HG03025 (cell line): ENCODE data around the gene ARG1.
"Not testable (repeated sequence)": the region's sequence is repeated elsewhere in the genome, so short reads cannot be mapped to it uniquely, and the experiment has no call there.

ENCODE experiments used
- ATAC-seq: cut with Tn5 transposase; IDR thresholded peaks from one replicate; pipeline ENCODE4 v1.9.1; 2021; ENCODE audit warnings: mild to moderate bottlenecking, moderate library complexity; ENCODE audit not compliant: unreplicated experiment, low FRiP score

Gene ARG1

GRCh38 chr6:131572686-131573415, at the start of gene ARG1:
ARG1 (plus strand) TSS chr6:131573226; CDS start chr6:131573283, 57 bp downstream.
- no peak for ATAC-seq

- ATAC-seq: no peak
Measured at GRCh38 chr6:131523988-131524673, 48.9 kb upstream of the ARG1 start.

- no peak for ATAC-seq
Measured at GRCh38 chr6:131524695-131525336, 48.2 kb upstream of the ARG1 start.

GRCh38 chr6:131530936-131531335, 42.1 kb upstream of the ARG1 start:
- not testable (repeated sequence) for ATAC-seq

GRCh38 chr6:131531681-131532080, 41.3 kb upstream of the ARG1 start:
- ATAC-seq: not testable (repeated sequence)

GRCh38 chr6:131532580-131533039, 40.4 kb upstream of the ARG1 start:
- ATAC-seq: no peak

- ATAC-seq: not testable (repeated sequence)
Measured at GRCh38 chr6:131538615-131539014, 34.4 kb upstream of the ARG1 start.

- ATAC-seq: no peak
Measured at GRCh38 chr6:131545317-131545716, 27.7 kb upstream of the ARG1 start.

- ATAC-seq: no peak
Measured at GRCh38 chr6:131547488-131547887, 25.5 kb upstream of the ARG1 start.

GRCh38 chr6:131548441-131548840, 24.6 kb upstream of the ARG1 start:
- ATAC-seq: no peak

GRCh38 chr6:131549811-131550210, 23.2 kb upstream of the ARG1 start:
- no peak for ATAC-seq

- ATAC-seq: no peak
Measured at GRCh38 chr6:131551902-131552301, 21.1 kb upstream of the ARG1 start.

GRCh38 chr6:131552572-131552971, 20.5 kb upstream of the ARG1 start:
- ATAC-seq: no peak

GRCh38 chr6:131555992-131556391, 17.0 kb upstream of the ARG1 start:
- no peak for ATAC-seq

GRCh38 chr6:131558922-131559321, 14.1 kb upstream of the ARG1 start:
- no peak for ATAC-seq

- ATAC-seq: no peak
Measured at GRCh38 chr6:131561925-131562707, 10.9 kb upstream of the ARG1 start.

GRCh38 chr6:131565056-131565455, 8.0 kb upstream of the ARG1 start:
- no peak for ATAC-seq

- ATAC-seq: no peak
Measured at GRCh38 chr6:131568726-131569125, 4.3 kb upstream of the ARG1 start.

GRCh38 chr6:131574133-131574532, 1.1 kb downstream of the ARG1 start:
- no peak for ATAC-seq

- no peak for ATAC-seq
Measured at GRCh38 chr6:131574686-131575085, 1.7 kb downstream of the ARG1 start.
